ENCODE data around the gene INAFM1. TPM values are rescaled to one million over a fixed set of nuclear protein-coding genes. Genes with fewer than 3 reads are reported as not detected.

INAFM1 gene
- total and polyA plus RNA-seq, 9 of the 15 experiments (the other 6 are each of a cell fraction or from before 2014, with no cell fraction given): 0.71 to 30.9 (median 3.1) TPM

DNA sequence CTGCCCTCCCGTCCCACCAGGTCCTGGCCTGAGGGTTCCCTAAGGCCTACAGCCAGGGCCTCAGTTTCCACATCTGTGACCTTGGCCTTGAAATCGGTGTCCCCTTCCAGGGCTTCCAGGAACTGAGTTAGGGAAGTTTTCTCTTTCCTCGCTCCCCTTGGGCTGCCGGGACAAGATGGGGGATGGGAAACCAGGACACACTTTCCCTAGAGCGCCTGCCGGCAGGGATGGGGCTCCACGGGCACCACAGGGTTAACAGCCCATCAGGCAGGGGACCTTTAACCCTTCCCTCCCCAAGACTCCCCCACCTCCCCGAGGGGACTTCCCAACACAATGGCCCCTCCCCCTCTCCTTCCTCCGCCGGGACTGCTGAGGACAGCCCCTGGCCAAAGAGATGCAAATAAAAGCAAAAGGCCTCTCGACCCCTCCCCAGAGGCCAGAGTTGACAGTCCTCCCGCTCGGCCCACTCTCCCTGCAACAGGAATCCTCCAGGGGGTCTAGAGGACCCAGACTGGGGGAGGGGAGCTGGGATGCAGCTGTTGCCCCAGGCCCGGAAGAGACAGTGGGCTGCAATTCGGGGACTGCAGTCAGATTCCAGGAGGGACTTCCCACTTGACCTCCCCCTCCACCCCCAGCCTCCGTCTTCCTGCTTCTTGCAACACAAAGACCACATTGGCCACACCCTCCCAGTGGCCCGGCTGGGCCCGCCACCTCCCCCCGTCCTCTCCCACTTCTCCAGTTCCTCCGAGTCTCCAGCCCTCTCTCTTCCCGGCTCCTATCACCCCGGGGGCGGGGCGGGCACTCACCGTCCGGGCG, 47.1 kb upstream of the INAFM1 start (continued):
- TF ChIP-seq KAT8 (IDR thresholded peaks at IDR 0.05; ENCODE audit: low read depth): no peak
- TF ChIP-seq, protein P1, sequence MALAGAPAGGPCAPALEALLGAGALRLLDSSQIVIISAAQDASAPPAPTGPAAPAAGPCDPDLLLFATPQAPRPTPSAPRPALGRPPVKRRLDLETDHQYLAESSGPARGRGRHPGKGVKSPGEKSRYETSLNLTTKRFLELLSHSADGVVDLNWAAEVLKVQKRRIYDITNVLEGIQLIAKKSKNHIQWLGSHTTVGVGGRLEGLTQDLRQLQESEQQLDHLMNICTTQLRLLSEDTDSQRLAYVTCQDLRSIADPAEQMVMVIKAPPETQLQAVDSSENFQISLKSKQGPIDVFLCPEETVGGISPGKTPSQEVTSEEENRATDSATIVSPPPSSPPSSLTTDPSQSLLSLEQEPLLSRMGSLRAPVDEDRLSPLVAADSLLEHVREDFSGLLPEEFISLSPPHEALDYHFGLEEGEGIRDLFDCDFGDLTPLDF (CRISPR knock-in tag; IDR thresholded peaks at IDR 0.05): no peak
- peak; percentile 55 for TF ChIP-seq RBM39 (optimal IDR thresholded peaks at IDR 0.05; ENCODE audit: low read depth, low read length)
- peak in 1 of 2 experiments; percentile 87; a peak in 1 of 3 replicates for TF ChIP-seq CBX3 (IDR thresholded peaks at IDR 0.05; ENCODE audit: borderline replicate concordance in 1 of 2, low read length in 2 of 2)
- TF ChIP-seq ZKSCAN3 (CRISPR knock-in tag; IDR thresholded peaks at IDR 0.05): no peak
- no peak for TF ChIP-seq RBM17 (IDR thresholded peaks at IDR 0.05; ENCODE audit: borderline replicate concordance, low read depth, low read length)
- no peak for TF ChIP-seq MECOM (CRISPR knock-in tag; IDR thresholded peaks at IDR 0.05)
- TF ChIP-seq TOE1 (IDR thresholded peaks at IDR 0.05; ENCODE audit: borderline replicate concordance): peak; percentile 64; the same call in 1 of the 2 replicates
- no peak for TF ChIP-seq TOE1 (CRISPR knock-in tag; IDR thresholded peaks at IDR 0.05; ENCODE audit: borderline replicate concordance, low read depth)
- TF ChIP-seq, protein P2, sequence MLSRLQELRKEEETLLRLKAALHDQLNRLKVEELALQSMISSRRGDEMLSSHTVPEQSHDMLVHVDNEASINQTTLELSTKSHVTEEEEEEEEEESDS (CRISPR knock-in tag; IDR thresholded peaks at IDR 0.05): no peak
- TF ChIP-seq SAP30 (IDR thresholded peaks at IDR 0.05; ENCODE audit: borderline replicate concordance, insufficient read depth, low read depth, low read length, poor library complexity, severe bottlenecking): peak; percentile 36
- TF ChIP-seq, protein P3, sequence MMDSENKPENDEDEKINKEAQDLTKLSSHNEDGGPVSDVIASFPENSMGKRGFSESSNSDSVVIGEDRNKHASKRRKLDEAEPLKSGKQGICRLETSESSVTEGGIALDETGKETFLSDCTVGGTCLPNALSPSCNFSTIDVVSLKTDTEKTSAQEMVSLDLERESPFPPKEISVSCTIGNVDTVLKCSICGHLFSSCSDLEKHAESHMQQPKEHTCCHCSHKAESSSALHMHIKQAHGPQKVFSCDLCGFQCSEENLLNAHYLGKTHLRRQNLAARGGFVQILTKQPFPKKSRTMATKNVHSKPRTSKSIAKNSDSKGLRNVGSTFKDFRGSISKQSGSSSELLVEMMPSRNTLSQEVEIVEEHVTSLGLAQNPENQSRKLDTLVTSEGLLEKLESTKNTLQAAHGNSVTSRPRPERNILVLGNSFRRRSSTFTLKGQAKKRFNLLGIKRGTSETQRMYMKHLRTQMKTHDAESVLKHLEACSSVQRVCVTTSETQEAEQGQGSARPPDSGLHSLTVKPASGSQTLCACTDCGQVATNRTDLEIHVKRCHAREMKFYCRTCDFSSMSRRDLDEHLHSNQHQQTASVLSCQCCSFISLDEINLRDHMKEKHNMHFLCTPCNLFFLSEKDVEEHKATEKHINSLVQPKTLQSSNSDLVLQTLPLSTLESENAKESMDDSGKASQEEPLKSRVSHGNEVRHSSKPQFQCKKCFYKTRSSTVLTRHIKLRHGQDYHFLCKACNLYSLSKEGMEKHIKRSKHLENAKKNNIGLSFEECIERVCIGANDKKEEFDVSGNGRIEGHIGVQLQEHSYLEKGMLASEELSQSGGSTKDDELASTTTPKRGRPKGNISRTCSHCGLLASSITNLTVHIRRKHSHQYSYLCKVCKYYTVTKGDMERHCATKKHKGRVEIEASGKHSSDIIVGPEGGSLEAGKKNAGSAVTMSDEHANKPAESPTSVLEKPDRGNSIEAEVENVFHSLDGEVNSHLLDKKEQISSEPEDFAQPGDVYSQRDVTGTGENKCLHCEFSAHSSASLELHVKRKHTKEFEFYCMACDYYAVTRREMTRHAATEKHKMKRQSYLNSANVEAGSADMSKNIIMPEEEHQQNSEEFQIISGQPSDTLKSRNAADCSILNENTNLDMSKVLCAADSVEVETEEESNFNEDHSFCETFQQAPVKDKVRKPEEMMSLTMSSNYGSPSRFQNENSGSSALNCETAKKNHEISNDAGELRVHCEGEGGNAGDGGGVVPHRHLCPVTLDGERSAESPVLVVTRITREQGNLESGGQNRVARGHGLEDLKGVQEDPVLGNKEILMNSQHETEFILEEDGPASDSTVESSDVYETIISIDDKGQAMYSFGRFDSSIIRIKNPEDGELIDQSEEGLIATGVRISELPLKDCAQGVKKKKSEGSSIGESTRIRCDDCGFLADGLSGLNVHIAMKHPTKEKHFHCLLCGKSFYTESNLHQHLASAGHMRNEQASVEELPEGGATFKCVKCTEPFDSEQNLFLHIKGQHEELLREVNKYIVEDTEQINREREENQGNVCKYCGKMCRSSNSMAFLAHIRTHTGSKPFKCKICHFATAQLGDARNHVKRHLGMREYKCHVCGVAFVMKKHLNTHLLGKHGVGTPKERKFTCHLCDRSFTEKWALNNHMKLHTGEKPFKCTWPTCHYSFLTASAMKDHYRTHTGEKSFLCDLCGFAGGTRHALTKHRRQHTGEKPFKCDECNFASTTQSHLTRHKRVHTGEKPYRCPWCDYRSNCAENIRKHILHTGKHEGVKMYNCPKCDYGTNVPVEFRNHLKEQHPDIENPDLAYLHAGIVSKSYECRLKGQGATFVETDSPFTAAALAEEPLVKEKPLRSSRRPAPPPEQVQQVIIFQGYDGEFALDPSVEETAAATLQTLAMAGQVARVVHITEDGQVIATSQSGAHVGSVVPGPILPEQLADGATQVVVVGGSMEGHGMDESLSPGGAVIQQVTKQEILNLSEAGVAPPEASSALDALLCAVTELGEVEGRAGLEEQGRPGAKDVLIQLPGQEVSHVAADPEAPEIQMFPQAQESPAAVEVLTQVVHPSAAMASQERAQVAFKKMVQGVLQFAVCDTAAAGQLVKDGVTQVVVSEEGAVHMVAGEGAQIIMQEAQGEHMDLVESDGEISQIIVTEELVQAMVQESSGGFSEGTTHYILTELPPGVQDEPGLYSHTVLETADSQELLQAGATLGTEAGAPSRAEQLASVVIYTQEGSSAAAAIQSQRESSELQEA (IDR thresholded peaks at IDR 0.05; ENCODE audit: low read depth): no peak
- no peak for TF ChIP-seq NR1H2 (CRISPR knock-in tag; IDR thresholded peaks at IDR 0.05)
- TF ChIP-seq CCAR2 (IDR thresholded peaks at IDR 0.05; ENCODE audit: low read depth, low read length): no peak
- peak; percentile 41 for TF ChIP-seq CHD2 (IDR thresholded peaks at IDR 0.05; ENCODE audit: low read depth, low read length)
- no peak; the same call in 1 of the 2 replicates for TF ChIP-seq KLF6 (CRISPR knock-in tag; IDR thresholded peaks at IDR 0.05; ENCODE audit: borderline replicate concordance)

Measured in K562 (cell line).